GM21786 (cell line): ENCODE results near the gene EIF4G3.

Experiments
- ATAC-seq: cut with Tn5 transposase; IDR thresholded peaks from one replicate; pipeline ENCODE4 v1.9.1; 2021; ENCODE audit not compliant: unreplicated experiment

Gene EIF4G3

GRCh38 chr1:20770314-20771087 lies 406.2 kb downstream of the EIF4G3 start:
- no peak for ATAC-seq

GRCh38 chr1:20767271-20767670 lies 409.4 kb downstream of the EIF4G3 start:
- no peak for ATAC-seq

GRCh38 chr1:20763417-20763816 lies 413.3 kb downstream of the EIF4G3 start:
- ATAC-seq: no peak

GRCh38 chr1:20760322-20760721 lies 416.4 kb downstream of the EIF4G3 start:
- no peak for ATAC-seq
